ENCODE results near the gene SLC9C1.

Gene SLC9C1

DNA sequence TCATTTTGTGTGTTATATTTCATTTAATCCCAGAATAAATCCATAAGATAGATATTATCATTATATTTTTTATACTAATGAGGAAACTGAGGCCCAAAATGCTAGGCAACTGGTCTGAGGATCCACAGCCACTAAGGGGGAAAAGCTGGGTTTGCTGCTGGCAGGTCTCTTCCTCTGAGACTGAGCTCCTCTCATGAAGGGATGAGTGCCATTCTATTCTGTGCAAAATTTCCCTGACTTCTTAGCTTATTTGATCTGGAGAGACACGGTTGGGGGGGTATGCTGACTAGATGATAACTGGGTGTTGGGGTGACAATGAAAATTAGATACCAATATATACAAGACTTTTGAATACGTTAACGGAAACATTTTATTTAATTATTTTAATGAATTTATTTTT lies 162.9 kb downstream of the SLC9C1 start:
- no peak overlapping the region for H2AFZ ChIP-seq (ENCODE audit: low read length)
- peaks cover 72% of the 10 kb centered on the region for H3K4me1 ChIP-seq (ENCODE audit: insufficient read depth, low read length, poor library complexity, severe bottlenecking)
- TF ChIP-seq EZH2phosphoT487 (IDR thresholded peaks at IDR 0.05; ENCODE audit: borderline replicate concordance), result no peak
- TF ChIP-seq, protein P1, sequence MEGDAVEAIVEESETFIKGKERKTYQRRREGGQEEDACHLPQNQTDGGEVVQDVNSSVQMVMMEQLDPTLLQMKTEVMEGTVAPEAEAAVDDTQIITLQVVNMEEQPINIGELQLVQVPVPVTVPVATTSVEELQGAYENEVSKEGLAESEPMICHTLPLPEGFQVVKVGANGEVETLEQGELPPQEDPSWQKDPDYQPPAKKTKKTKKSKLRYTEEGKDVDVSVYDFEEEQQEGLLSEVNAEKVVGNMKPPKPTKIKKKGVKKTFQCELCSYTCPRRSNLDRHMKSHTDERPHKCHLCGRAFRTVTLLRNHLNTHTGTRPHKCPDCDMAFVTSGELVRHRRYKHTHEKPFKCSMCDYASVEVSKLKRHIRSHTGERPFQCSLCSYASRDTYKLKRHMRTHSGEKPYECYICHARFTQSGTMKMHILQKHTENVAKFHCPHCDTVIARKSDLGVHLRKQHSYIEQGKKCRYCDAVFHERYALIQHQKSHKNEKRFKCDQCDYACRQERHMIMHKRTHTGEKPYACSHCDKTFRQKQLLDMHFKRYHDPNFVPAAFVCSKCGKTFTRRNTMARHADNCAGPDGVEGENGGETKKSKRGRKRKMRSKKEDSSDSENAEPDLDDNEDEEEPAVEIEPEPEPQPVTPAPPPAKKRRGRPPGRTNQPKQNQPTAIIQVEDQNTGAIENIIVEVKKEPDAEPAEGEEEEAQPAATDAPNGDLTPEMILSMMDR (conservative IDR thresholded peaks at IDR 0.05; ENCODE audit: low read length), result no peak
- H3K79me2 ChIP-seq (ENCODE audit: insufficient read depth, low read length), result no peaks in the 10 kb centered on the region
- H4K20me1 ChIP-seq (ENCODE audit: insufficient read depth, low read length, poor library complexity, severe bottlenecking), result no peaks in the 10 kb centered on the region
- no peak overlapping the region for H3K9ac ChIP-seq (ENCODE audit: low read depth, low read length, poor library complexity, severe bottlenecking)
- no peaks in the 10 kb centered on the region for H3K36me3 ChIP-seq (ENCODE audit: insufficient read depth, low read length)
- H3K4me3 ChIP-seq (ENCODE audit: low read length, poor library complexity, severe bottlenecking), result no peak overlapping the region
- H3K4me2 ChIP-seq (ENCODE audit: low read depth, low read length, poor library complexity, severe bottlenecking), result no peak overlapping the region
- no peaks in the 10 kb centered on the region for H3F3A ChIP-seq (ENCODE audit: low read depth)
- H3K9me3 ChIP-seq (ENCODE audit: insufficient read depth, low read depth, low read length), result no peaks in the 10 kb centered on the region
- H3K27me3 ChIP-seq (ENCODE audit: insufficient read depth, low read length, poor library complexity, severe bottlenecking), result no peaks in the 10 kb centered on the region
- H3K9me2 ChIP-seq (replicated peaks; ENCODE audit: low read depth, low read length), result no peaks in the 10 kb centered on the region

DNA sequence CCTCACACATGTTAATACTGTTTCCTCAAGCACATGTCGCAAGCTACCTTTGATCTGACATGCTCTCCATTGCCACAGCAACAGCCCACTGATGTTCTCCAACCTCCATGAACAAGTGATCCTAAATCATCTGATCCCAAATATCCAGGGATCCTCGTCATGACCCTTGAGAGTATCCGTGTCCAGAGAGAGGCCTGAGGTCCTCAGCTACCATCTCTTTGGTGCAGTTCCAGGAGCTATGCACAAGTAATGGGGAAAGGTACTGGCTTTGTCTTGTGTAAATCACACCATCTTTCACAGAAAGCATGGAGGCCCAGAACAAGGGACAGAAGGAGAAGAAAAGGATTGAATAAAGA lies 163.4 kb downstream of the SLC9C1 start:
- H3K9me2 ChIP-seq (replicated peaks; ENCODE audit: low read depth, low read length), result no peaks in the 10 kb centered on the region
- H3F3A ChIP-seq (ENCODE audit: low read depth), result no peaks in the 10 kb centered on the region
- no peak overlapping the region for H2AFZ ChIP-seq (ENCODE audit: low read length)
- H3K79me2 ChIP-seq (ENCODE audit: insufficient read depth, low read length), result no peaks in the 10 kb centered on the region
- TF ChIP-seq EZH2phosphoT487 (IDR thresholded peaks at IDR 0.05; ENCODE audit: borderline replicate concordance), result no peak
- TF ChIP-seq, protein P1 (conservative IDR thresholded peaks at IDR 0.05; ENCODE audit: low read length), result no peak
- no peaks in the 10 kb centered on the region for H3K9me3 ChIP-seq (ENCODE audit: insufficient read depth, low read depth, low read length)
- H3K4me2 ChIP-seq (ENCODE audit: low read depth, low read length, poor library complexity, severe bottlenecking), result no peak overlapping the region
- H3K9ac ChIP-seq (ENCODE audit: low read depth, low read length, poor library complexity, severe bottlenecking), result no peak overlapping the region
- no peaks in the 10 kb centered on the region for H3K36me3 ChIP-seq (ENCODE audit: insufficient read depth, low read length)
- H3K4me3 ChIP-seq (ENCODE audit: low read length, poor library complexity, severe bottlenecking), result no peak overlapping the region
- no peaks in the 10 kb centered on the region for H3K27me3 ChIP-seq (ENCODE audit: insufficient read depth, low read length, poor library complexity, severe bottlenecking)
- peaks cover 77% of the 10 kb centered on the region for H3K4me1 ChIP-seq (ENCODE audit: insufficient read depth, low read length, poor library complexity, severe bottlenecking)
- no peaks in the 10 kb centered on the region for H4K20me1 ChIP-seq (ENCODE audit: insufficient read depth, low read length, poor library complexity, severe bottlenecking)

- no peaks in the 10 kb centered on the region for H3K36me3 ChIP-seq (ENCODE audit: insufficient read depth, low read length)
- H4K20me1 ChIP-seq (ENCODE audit: insufficient read depth, low read length, poor library complexity, severe bottlenecking), result no peaks in the 10 kb centered on the region
- H3K9me2 ChIP-seq (replicated peaks; ENCODE audit: low read depth, low read length), result no peaks in the 10 kb centered on the region
- no peak for TF ChIP-seq EZH2phosphoT487 (IDR thresholded peaks at IDR 0.05; ENCODE audit: borderline replicate concordance)
- TF ChIP-seq, protein P1 (conservative IDR thresholded peaks at IDR 0.05; ENCODE audit: low read length), result no peak
- H3K27me3 ChIP-seq (ENCODE audit: insufficient read depth, low read length, poor library complexity, severe bottlenecking), result no peaks in the 10 kb centered on the region
- H3K4me2 ChIP-seq (ENCODE audit: low read depth, low read length, poor library complexity, severe bottlenecking), result no peak overlapping the region
- no peaks in the 10 kb centered on the region for H3K79me2 ChIP-seq (ENCODE audit: insufficient read depth, low read length)
- no peak overlapping the region for H2AFZ ChIP-seq (ENCODE audit: low read length)
- H3K9me3 ChIP-seq (ENCODE audit: insufficient read depth, low read depth, low read length), result no peaks in the 10 kb centered on the region
- peaks cover 79% of the 10 kb centered on the region for H3K4me1 ChIP-seq (ENCODE audit: insufficient read depth, low read length, poor library complexity, severe bottlenecking)
- H3K4me3 ChIP-seq (ENCODE audit: low read length, poor library complexity, severe bottlenecking), result no peak overlapping the region
- no peak overlapping the region for H3K9ac ChIP-seq (ENCODE audit: low read depth, low read length, poor library complexity, severe bottlenecking)
- H3F3A ChIP-seq (ENCODE audit: low read depth), result no peaks in the 10 kb centered on the region
These were observed 163.9 kb downstream of the SLC9C1 start for GRCh38 chr3:112129925-112130637.
